Esophagus squamous epithelium (tissue), 4 donors: ENCODE measurements around the gene PHPT1.

Source experiments
- POLR2A ChIP-seq, 4 donors: fragments of 450-650 bp; IDR thresholded peaks; one replicate each; pipeline ENCODE4 v1.6.1; 2017; ENCODE audit warnings: antibody characterized with exemption in 4 of 4, mild to moderate bottlenecking in 4 of 4, moderate library complexity in 3 of 4
- TF ChIP-seq, protein P1 (sequence below), 6 experiments: fragments of 450-650 bp in 4 of 6; fragments of 200-600 bp in 2 of 6; sonication (generic) in 2 of 6; IDR thresholded peaks; one replicate each; pipeline ENCODE4 v1.5.1; 2016 to 2019; ENCODE audit warnings: antibody characterized with exemption in 6 of 6, mild to moderate bottlenecking in 4 of 6, moderate library complexity in 4 of 6

- TF ChIP-seq, protein P1, sequence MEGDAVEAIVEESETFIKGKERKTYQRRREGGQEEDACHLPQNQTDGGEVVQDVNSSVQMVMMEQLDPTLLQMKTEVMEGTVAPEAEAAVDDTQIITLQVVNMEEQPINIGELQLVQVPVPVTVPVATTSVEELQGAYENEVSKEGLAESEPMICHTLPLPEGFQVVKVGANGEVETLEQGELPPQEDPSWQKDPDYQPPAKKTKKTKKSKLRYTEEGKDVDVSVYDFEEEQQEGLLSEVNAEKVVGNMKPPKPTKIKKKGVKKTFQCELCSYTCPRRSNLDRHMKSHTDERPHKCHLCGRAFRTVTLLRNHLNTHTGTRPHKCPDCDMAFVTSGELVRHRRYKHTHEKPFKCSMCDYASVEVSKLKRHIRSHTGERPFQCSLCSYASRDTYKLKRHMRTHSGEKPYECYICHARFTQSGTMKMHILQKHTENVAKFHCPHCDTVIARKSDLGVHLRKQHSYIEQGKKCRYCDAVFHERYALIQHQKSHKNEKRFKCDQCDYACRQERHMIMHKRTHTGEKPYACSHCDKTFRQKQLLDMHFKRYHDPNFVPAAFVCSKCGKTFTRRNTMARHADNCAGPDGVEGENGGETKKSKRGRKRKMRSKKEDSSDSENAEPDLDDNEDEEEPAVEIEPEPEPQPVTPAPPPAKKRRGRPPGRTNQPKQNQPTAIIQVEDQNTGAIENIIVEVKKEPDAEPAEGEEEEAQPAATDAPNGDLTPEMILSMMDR (IDR thresholded peaks at IDR 0.05): no peak
- no peak for TF ChIP-seq POLR2A (IDR thresholded peaks at IDR 0.05)
Observed at GRCh38 chr9:136804509-136805206, 44.6 kb upstream of the PHPT1 start.
